ENCODE results near the gene TAGLN2. TPM values are rescaled to one million over a fixed set of nuclear protein-coding genes. Genes with fewer than 3 reads are reported as not detected.

Gene TAGLN2
- total and polyA plus RNA-seq, 10 of the 15 experiments (the other 5 are each of a cell fraction or from before 2014, with no cell fraction given), result 155 to 611 (median 363) TPM

DNA sequence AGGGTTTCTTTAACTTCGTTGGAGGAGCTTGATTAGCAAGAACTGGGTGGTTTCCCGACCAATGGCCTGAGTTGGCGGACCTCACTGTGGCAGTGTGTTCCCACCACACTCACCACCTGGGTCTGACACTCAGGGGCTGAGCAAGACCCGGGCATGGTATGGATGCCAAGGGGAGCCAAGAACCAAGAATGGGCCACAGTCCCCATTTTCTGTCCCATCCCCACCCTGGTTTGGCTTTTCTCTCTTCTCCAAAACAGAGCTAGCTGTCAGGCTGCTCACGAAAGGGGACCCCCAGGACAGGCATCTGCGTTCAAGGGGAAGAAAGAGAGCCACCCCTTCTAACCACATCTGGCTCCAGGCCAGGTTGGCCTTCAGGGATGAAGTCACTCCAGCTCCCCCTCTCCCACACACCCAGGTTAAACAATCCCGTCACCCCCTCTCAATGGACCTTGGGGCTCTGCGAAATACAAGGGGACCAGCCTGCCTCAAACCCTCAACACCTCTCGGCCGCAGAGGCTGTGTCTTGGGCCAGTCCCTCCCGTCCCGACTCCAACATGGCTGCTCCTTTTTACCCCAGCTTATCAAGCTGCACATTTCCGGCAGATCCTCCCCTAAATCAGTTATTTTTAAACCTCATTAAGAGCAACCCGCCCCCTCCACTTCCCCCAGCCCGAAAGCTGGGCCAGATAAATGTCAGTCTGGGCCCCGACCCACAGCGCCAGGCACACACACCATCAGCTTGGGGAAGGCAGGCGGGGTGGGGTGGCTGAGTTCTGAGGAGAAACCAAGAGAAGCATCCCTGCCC lies 3.4 kb downstream of the TAGLN2 start (continued):
- TF ChIP-seq ZBED1 (IDR thresholded peaks at IDR 0.05; ENCODE audit: borderline replicate concordance) (no peak), SMAD1 (IDR thresholded peaks at IDR 0.05; ENCODE audit: low read depth, partially characterized antibody) (peak; percentile 80), HDGF (IDR thresholded peaks at IDR 0.05) (peak; percentile 83; the same call in 1 of the 2 replicates), IRF4 (IDR thresholded peaks at IDR 0.05; ENCODE audit: low read depth, low read length) (no peak), FOXM1 (IDR thresholded peaks at IDR 0.05; ENCODE audit: low read depth, low read length) (peak; percentile 48; the same call in 1 of the 2 replicates), BRCA1 (IDR thresholded peaks at IDR 0.05; ENCODE audit: low read depth, low read length) (no peak), ZNF274 (IDR thresholded peaks at IDR 0.05; ENCODE audit: insufficient read depth, insufficient read length) (no peak), LARP7 (IDR thresholded peaks at IDR 0.05) (peak; percentile 46; the same call in 1 of the 2 replicates), TCF3 (IDR thresholded peaks at IDR 0.05; ENCODE audit: borderline replicate concordance, insufficient read depth, low read depth, low read length) (no peak), GATAD2B (conservative IDR thresholded peaks at IDR 0.05; ENCODE audit: low read depth) (no peak), GABPA (IDR thresholded peaks at IDR 0.05; ENCODE audit: low read depth) (no peak), MYB (IDR thresholded peaks at IDR 0.05; ENCODE audit: borderline replicate concordance, low read depth, low read length) (no peak), CREB1 (IDR thresholded peaks at IDR 0.05; ENCODE audit: low read depth) (no peak), RCOR1 (conservative IDR thresholded peaks at IDR 0.05; ENCODE audit: low read depth, low read length) (no peak)
- TF ChIP-seq, protein P1, sequence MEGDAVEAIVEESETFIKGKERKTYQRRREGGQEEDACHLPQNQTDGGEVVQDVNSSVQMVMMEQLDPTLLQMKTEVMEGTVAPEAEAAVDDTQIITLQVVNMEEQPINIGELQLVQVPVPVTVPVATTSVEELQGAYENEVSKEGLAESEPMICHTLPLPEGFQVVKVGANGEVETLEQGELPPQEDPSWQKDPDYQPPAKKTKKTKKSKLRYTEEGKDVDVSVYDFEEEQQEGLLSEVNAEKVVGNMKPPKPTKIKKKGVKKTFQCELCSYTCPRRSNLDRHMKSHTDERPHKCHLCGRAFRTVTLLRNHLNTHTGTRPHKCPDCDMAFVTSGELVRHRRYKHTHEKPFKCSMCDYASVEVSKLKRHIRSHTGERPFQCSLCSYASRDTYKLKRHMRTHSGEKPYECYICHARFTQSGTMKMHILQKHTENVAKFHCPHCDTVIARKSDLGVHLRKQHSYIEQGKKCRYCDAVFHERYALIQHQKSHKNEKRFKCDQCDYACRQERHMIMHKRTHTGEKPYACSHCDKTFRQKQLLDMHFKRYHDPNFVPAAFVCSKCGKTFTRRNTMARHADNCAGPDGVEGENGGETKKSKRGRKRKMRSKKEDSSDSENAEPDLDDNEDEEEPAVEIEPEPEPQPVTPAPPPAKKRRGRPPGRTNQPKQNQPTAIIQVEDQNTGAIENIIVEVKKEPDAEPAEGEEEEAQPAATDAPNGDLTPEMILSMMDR (IDR thresholded peaks at IDR 0.05 in 2 of 3, conservative IDR thresholded peaks at IDR 0.05 in 1 of 3; ENCODE audit: control insufficient read depth in 2 of 3, extremely low read depth in 1 of 3, insufficient read depth in 1 of 3, low read depth in 3 of 3, low read length in 3 of 3), result no peak
- TF ChIP-seq, protein P2, sequence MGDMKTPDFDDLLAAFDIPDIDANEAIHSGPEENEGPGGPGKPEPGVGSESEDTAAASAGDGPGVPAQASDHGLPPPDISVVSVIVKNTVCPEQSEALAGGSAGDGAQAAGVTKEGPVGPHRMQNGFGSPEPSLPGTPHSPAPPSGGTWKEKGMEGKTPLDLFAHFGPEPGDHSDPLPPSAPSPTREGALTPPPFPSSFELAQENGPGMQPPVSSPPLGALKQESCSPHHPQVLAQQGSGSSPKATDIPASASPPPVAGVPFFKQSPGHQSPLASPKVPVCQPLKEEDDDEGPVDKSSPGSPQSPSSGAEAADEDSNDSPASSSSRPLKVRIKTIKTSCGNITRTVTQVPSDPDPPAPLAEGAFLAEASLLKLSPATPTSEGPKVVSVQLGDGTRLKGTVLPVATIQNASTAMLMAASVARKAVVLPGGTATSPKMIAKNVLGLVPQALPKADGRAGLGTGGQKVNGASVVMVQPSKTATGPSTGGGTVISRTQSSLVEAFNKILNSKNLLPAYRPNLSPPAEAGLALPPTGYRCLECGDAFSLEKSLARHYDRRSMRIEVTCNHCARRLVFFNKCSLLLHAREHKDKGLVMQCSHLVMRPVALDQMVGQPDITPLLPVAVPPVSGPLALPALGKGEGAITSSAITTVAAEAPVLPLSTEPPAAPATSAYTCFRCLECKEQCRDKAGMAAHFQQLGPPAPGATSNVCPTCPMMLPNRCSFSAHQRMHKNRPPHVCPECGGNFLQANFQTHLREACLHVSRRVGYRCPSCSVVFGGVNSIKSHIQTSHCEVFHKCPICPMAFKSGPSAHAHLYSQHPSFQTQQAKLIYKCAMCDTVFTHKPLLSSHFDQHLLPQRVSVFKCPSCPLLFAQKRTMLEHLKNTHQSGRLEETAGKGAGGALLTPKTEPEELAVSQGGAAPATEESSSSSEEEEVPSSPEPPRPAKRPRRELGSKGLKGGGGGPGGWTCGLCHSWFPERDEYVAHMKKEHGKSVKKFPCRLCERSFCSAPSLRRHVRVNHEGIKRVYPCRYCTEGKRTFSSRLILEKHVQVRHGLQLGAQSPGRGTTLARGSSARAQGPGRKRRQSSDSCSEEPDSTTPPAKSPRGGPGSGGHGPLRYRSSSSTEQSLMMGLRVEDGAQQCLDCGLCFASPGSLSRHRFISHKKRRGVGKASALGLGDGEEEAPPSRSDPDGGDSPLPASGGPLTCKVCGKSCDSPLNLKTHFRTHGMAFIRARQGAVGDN (IDR thresholded peaks at IDR 0.05), result peak; percentile 39
- TF ChIP-seq, protein P3, sequence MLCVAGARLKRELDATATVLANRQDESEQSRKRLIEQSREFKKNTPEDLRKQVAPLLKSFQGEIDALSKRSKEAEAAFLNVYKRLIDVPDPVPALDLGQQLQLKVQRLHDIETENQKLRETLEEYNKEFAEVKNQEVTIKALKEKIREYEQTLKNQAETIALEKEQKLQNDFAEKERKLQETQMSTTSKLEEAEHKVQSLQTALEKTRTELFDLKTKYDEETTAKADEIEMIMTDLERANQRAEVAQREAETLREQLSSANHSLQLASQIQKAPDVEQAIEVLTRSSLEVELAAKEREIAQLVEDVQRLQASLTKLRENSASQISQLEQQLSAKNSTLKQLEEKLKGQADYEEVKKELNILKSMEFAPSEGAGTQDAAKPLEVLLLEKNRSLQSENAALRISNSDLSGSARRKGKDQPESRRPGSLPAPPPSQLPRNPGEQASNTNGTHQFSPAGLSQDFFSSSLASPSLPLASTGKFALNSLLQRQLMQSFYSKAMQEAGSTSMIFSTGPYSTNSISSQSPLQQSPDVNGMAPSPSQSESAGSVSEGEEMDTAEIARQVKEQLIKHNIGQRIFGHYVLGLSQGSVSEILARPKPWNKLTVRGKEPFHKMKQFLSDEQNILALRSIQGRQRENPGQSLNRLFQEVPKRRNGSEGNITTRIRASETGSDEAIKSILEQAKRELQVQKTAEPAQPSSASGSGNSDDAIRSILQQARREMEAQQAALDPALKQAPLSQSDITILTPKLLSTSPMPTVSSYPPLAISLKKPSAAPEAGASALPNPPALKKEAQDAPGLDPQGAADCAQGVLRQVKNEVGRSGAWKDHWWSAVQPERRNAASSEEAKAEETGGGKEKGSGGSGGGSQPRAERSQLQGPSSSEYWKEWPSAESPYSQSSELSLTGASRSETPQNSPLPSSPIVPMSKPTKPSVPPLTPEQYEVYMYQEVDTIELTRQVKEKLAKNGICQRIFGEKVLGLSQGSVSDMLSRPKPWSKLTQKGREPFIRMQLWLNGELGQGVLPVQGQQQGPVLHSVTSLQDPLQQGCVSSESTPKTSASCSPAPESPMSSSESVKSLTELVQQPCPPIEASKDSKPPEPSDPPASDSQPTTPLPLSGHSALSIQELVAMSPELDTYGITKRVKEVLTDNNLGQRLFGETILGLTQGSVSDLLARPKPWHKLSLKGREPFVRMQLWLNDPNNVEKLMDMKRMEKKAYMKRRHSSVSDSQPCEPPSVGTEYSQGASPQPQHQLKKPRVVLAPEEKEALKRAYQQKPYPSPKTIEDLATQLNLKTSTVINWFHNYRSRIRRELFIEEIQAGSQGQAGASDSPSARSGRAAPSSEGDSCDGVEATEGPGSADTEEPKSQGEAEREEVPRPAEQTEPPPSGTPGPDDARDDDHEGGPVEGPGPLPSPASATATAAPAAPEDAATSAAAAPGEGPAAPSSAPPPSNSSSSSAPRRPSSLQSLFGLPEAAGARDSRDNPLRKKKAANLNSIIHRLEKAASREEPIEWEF (IDR thresholded peaks at IDR 0.05; ENCODE audit: insufficient replicate concordance, low read depth, low read length), result no peak
- TF ChIP-seq, protein P4, sequence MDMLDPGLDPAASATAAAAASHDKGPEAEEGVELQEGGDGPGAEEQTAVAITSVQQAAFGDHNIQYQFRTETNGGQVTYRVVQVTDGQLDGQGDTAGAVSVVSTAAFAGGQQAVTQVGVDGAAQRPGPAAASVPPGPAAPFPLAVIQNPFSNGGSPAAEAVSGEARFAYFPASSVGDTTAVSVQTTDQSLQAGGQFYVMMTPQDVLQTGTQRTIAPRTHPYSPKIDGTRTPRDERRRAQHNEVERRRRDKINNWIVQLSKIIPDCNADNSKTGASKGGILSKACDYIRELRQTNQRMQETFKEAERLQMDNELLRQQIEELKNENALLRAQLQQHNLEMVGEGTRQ (IDR thresholded peaks at IDR 0.05; ENCODE audit: borderline replicate concordance, low read depth, low read length), result no peak

All from GM12878 (cell line).